HG03159 (cell line): ENCODE measurements around the gene SNRNP25.

Experiments
- ATAC-seq: cut with Tn5 transposase; IDR thresholded peaks from one replicate; pipeline ENCODE4 v1.9.1; 2021; ENCODE audit warnings: mild to moderate bottlenecking, moderate library complexity; ENCODE audit not compliant: unreplicated experiment

SNRNP25 gene

GRCh38 chr16:76535-77272 is 23.1 kb downstream of the SNRNP25 start:
- ATAC-seq: no peak

DNA sequence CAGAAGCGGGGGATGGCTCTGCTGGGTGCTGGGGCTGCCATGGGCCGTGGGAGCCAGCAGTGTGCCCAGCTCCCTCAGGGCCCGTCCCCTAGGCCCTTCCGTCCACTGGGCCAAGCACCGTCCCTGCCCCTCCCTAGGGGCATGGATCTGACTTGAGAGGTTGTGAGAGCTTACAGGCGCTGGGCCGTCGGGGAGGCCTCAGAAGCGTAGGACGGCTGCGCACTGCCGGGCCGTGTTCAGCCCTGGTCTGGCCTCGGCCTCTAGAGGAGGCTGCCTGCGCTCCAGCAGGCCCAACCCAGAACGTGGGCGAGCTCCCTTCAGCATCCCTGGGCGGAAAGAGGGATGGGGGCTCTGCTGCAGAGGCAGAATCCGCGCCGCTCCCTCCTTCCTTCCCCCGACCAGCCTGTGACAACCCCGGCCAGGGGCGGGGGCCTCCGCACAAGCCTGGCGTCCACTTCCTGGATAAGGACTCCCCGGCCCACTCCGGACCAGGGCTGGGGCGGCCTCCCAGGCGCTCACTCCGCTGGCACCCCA is 23.7 kb downstream of the SNRNP25 start:
- ATAC-seq: no peak

DNA sequence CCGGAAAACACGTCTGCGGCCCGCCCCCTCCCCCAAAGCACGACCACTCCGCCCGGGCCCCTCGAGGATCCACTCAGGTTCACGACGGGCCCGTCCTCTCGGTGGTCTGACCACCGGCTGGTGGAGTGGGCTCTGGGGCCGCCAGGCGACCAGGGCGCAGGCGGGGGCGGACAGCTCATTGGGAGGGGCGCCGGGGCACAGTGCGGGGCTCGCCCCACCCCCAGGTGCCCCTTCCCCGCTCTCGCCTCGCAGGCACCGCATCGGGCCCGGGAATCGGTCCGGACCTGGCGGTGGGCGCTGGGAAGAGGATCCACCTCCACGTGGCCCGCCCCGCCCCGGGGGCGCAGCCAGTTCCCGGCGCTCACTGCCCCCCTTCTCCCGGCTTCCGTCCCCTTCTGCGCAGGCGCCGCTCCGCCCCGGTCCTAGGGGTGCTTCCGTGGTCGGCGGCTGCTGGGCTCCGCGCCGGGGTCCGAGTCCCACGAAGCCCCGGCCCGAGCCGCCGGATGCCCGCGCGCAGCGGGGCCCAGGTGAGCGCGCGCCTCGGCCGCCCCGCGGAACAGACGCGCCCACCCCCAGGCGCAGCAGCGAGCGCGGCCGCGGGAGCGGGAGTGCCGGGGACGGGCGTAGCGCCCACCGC is 24.3 kb downstream of the SNRNP25 start, which contains the start of gene MPG:
Gene MPG (plus strand): TSS at position 419 of the 637 bp plus-strand sequence. CDS start 85 bp downstream, at position 504.
- no peak for ATAC-seq

DNA sequence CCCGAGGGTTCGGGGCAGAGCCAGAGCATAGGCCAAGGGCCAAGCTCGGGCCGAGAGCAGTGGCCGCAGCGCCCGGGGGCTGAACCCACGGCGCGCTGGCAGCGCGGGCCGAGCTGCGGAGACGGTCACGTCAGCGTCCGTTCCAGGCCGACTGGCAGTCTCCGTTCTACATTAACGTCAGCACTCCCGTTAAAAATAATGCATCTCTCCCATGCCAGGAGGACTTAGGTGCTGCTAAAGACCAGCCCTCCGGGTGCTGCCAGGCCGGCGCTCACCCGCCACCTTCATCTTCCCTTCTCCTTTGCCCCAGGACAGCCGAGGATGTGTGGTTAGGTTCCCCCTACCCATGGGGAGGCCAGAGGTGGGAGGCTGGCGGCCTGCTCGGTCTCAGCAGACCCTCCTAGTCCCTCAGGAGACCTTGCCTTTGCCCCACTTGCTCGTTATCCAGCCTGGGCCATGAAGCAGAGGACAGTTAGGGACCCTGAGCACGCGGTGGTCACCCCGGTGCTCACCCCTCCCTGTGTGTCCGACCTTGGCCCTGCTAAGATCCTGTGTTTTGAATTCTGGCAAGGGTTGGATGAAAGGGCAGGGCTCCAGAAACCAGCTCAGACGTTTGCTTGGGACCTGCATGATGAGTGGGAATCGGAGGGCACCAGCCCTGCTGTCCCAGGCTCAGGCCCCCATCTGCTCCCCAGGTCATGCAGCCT is 25.0 kb downstream of the SNRNP25 start:
- ATAC-seq: no peak

DNA sequence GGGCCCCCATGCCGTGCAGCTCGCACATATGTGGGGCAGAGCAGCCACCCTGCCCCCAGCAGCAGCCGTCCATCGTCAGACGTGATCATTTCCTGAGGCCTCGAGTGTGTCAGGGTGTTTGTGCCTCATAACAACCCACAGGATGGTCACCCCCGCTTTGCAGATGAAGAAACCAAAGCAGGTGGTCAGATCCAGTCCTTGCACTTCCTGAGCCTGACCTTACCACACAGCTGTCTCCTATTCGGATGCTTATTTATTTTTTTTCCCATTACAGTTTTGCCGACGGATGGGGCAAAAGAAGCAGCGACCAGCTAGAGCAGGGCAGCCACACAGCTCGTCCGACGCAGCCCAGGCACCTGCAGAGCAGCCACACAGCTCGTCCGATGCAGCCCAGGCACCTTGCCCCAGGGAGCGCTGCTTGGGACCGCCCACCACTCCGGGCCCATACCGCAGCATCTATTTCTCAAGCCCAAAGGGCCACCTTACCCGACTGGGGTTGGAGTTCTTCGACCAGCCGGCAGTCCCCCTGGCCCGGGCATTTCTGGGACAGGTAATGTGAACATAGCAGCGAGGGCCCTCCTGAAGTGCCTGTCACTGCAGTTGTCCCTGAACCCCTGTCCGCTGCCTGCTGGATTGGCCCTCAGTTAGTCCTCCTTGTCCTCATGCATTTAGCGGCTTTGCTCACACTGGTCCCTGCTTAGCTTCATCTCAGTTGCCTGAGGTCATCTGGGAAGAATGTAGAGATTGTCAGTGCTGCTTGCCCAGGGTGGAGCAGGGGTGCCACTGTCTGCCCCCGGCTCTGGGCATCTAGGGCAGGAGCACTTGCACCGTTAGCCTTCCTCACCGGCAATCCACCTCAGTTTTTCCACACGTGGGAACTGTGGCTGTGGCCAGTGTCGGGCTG is 25.8 kb downstream of the SNRNP25 start:
- ATAC-seq: no peak

- no peak for ATAC-seq
Observed at GRCh38 chr16:83060-83603, 29.5 kb downstream of the SNRNP25 start.

DNA sequence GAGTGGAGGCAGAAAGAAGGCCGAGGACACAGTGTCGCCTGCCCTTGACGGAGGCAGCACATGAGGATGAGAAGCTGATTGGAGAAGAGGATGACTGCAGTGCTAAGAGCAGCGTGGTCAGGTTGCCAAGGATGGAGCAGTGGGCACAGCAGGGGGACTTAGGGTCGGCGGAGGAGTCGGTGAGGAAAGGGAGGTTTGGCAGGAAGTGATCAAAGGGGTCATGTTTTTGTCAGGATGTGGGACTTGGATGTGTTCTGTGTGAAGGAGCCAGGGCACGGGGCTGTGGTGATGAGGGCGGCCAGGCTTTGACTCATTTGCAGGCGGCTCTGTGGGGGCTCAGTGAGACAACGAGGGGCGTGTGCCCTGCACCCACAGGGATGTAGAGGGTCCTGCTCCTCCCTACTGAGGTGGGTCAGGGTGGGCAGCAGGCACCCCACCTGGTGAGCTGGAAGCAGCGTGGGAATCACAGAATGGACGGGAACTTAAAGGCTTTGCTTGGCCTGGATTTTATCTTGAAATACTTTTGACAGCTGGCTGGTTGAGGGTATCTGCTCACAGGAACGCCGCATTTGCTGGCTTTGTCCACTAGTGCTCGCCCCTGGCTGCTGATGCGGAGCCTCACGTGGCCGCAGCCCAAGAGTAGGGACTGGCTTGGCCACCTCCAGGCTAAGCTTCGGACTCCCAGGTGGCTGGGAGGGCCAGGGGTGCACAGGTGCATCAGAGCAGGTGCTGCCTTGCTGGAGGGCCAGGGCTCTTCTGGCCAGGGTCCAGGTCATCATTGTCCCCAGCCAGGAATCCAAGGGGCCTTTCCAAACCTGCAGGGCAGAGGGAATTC is 30.4 kb downstream of the SNRNP25 start:
- no peak for ATAC-seq

GRCh38 chr16:84718-85406 is 31.2 kb downstream of the SNRNP25 start:
- peak; percentile 55 for ATAC-seq

GRCh38 chr16:85407-85782 is 31.8 kb downstream of the SNRNP25 start:
- ATAC-seq: no peak

GRCh38 chr16:85865-86264 is 32.2 kb downstream of the SNRNP25 start:
- no peak for ATAC-seq

DNA sequence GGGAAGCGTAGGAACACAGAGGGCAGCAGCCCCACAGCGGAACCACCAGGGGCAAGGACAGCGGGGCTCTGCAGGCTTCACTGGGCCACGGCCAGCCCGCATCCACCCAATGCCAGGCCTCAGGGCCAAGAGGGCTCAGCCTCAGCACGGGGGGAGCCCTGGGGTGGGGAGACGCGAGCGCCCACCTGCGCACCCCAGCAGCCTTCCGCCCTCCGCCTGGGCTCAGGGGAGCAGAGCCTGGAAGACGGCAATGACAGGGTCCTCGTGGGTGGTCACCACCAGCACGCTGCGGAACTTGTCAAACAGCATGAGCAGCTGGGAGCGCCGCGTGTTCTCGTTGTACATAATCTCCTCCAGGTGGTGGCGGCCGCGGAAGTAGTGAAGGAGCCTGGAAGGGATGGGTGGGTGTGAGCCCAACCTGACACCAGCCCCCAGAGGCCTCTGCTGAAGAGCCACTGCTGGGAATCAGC is 32.9 kb downstream of the SNRNP25 start:
- ATAC-seq: no peak

GRCh38 chr16:88613-89012 is 35.0 kb downstream of the SNRNP25 start:
- ATAC-seq: no peak

- no peak for ATAC-seq
Observed at GRCh38 chr16:89391-90302, 36.0 kb downstream of the SNRNP25 start.

- ATAC-seq: no peak
Observed at GRCh38 chr16:91484-91883, 37.9 kb downstream of the SNRNP25 start.

- ATAC-seq: no peak
Observed at GRCh38 chr16:92431-93339, 39.1 kb downstream of the SNRNP25 start.

GRCh38 chr16:94918-95265 is 41.3 kb downstream of the SNRNP25 start:
- ATAC-seq: no peak

DNA sequence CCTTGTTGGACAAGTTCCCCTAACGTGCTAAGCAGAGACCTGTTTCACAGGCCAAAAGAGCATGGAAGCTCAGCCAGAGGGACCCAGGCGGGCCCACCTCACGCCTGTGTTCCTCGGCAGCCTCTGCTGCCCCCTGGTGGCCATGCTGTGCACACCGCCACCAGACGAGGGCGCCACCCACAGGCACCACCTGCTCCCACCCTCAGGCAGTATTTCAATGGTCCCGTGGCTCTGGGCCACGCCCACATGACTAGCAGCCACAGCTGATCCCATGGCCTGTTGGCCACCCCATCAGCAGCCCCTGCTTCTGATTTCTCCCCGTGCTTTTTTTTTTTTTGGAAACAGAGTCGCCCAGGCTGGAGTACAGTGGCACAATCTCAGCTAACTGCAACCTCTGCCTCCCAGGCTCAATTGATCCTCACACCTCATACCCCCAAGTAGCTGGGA is 43.3 kb downstream of the SNRNP25 start:
- peak; percentile 74 for ATAC-seq
